H1 (cell line): ENCODE measurements around the gene PDE6B. TPM values are rescaled to one million over a fixed set of nuclear protein-coding genes. Genes with fewer than 3 reads are reported as not detected.

Source experiments
- BCL11A ChIP-seq, 2 experiments: IDR thresholded peaks; one replicate each; pipeline ENCODE4 v1.6.1; 2011; ENCODE audit warnings: low read depth in 2 of 2, low read length in 2 of 2, mild to moderate bottlenecking in 2 of 2
- CBX5 ChIP-seq: fragments of 300-800, 300-1000 bp; sonication (generic); IDR thresholded peaks from 2 replicates; pipeline ENCODE4 v1.7.1; 2016; ENCODE audit warnings: antibody characterized with exemption, low read length, low read depth
- EP300 ChIP-seq, 2 experiments: IDR thresholded peaks; 1 replicate in 1 of 2; 2 replicates in 1 of 2; pipeline ENCODE4 v1.6.1; 2011 to 2012; ENCODE audit warnings: low read depth in 2 of 2, low read length in 2 of 2, mild to moderate bottlenecking in 2 of 2, borderline replicate concordance in 1 of 2, inconsistent platforms in 1 of 2, moderate library complexity in 1 of 2
- EZH2 ChIP-seq: fragments of 200-600 bp; sonication (generic); IDR thresholded peaks from 2 replicates; pipeline ENCODE4 v1.7.1; 2012; ENCODE audit warnings: low read depth, mild to moderate bottlenecking, moderate library complexity, low read length, inconsistent platforms; ENCODE audit not compliant: severe bottlenecking
- GABPA ChIP-seq: IDR thresholded peaks from 2 replicates; pipeline ENCODE4 v1.6.1; 2011; ENCODE audit warnings: mild to moderate bottlenecking, low read length, moderate library complexity, borderline replicate concordance; ENCODE audit not compliant: insufficient read depth
- KDM1A ChIP-seq: fragments of 200-600, 300-600 bp; sonication (generic); IDR thresholded peaks from 2 replicates; pipeline ENCODE4 v1.7.1; 2016; ENCODE audit warnings: mild to moderate bottlenecking, low read length, borderline replicate concordance
- POU5F1 ChIP-seq: IDR thresholded peaks from 2 replicates; pipeline ENCODE4 v1.6.1; 2011; ENCODE audit warnings: low read depth, mild to moderate bottlenecking, low read length, moderate library complexity
- RAD21 ChIP-seq, 2 experiments: IDR thresholded peaks in 1 of 2; conservative IDR thresholded peaks in 1 of 2; 2 replicates each; pipeline ENCODE4 v1.6.1; 2011; ENCODE audit warnings: low read depth in 2 of 2, low read length in 2 of 2, improper control_type of control experiment in 1 of 2, inconsistent platforms in 1 of 2, mild to moderate bottlenecking in 1 of 2, moderate library complexity in 1 of 2
- RXRA ChIP-seq: IDR thresholded peaks from 2 replicates; pipeline ENCODE4 v1.6.1; 2011; ENCODE audit warnings: low read depth, mild to moderate bottlenecking, low read length, moderate library complexity; ENCODE audit not compliant: insufficient read depth
- TAF1 ChIP-seq: IDR thresholded peaks from 2 replicates; pipeline ENCODE4 v1.6.1; 2011; ENCODE audit warnings: mild to moderate bottlenecking, low read depth, low read length
- TAF7 ChIP-seq: optimal IDR thresholded peaks from 2 replicates; pipeline ENCODE3; 2011; ENCODE audit warnings: low read depth, mild to moderate bottlenecking, inconsistent platforms, low read length, moderate library complexity, borderline replicate concordance
- ZNF274 ChIP-seq: IDR thresholded peaks from 2 replicates; pipeline ENCODE4 v1.7.0; 2012; ENCODE audit warnings: low read length, borderline replicate concordance; ENCODE audit errors: extremely low read depth
- polyA plus RNA-seq, 7 experiments: library from polyadenylated mRNA; depleted of rRNA in 3 of 7; stranded (reverse) in 5 of 7; unstranded in 2 of 7; fragments of >200 nt in 5 of 7; fragments of 200-250 nt in 2 of 7; gene quantifications; 1 replicate in 5 of 7; 2 replicates in 1 of 7; 4 replicates in 1 of 7; pipeline versions ENCODE4 v1.2.1 to v1.2.3, GENCODE V29; 2011 to 2013; ENCODE audit warnings: missing spikeins in 2 of 7, mixed read lengths in 2 of 7
- total RNA-seq: library from RNA; stranded (reverse); fragmentation: NEBNext Ultra II Directional; extraction: Animal tissue kit (Norgen Biotek cat#: 25700); gene quantifications from 2 replicates; pipeline ENCODE4 v1.2.1, GENCODE V29; 2021
- TF ChIP-seq, protein P1 (sequence below): IDR thresholded peaks from 2 replicates; pipeline ENCODE4 v1.6.1; 2012; ENCODE audit warnings: inconsistent platforms

PDE6B gene
- total and polyA plus RNA-seq, 2 of the 8 experiments (the other 6 are each of a cell fraction or from before 2014, with no cell fraction given) = 4.1 to 8.4 TPM

GRCh38 chr4:688854-689681 is 63.7 kb downstream of the PDE6B start, which contains the start of gene SLC49A3 (continued):
- TF ChIP-seq KDM1A (no peak), BCL11A (IDR thresholded peaks at IDR 0.05; ENCODE audit: low read depth in 2 of 2, low read length in 2 of 2) (no peak), GABPA (0 out of 2 replicates have a peak, but pooled peaks have one; percentile 47), POU5F1 (no peak), TAF1 (peak; percentile 58), TAF7 (peak; percentile 43), CBX5 (no peak), RXRA (no peak), EZH2 (no peak), EP300 (IDR thresholded peaks at IDR 0.05; ENCODE audit: borderline replicate concordance in 1 of 2, low read depth in 2 of 2, low read length in 2 of 2) (no peak), ZNF274 (no peak), RAD21 (IDR thresholded peaks at IDR 0.05 in 1 of 2, conservative IDR thresholded peaks at IDR 0.05 in 1 of 2; ENCODE audit: low read depth in 2 of 2, low read length in 2 of 2) (peak; percentile 36 to 54; a peak in 3 of 4 replicates)
- TF ChIP-seq, protein P1, sequence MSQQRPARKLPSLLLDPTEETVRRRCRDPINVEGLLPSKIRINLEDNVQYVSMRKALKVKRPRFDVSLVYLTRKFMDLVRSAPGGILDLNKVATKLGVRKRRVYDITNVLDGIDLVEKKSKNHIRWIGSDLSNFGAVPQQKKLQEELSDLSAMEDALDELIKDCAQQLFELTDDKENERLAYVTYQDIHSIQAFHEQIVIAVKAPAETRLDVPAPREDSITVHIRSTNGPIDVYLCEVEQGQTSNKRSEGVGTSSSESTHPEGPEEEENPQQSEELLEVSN = peak; percentile 24
